ENCODE results near the gene PDE6G.

Gene PDE6G

GRCh38 chr17:81664051-81664470 is 7.7 kb upstream of the PDE6G start:
- DNase-seq (ENCODE audit: low read depth in 1 of 2, low spot score in 1 of 2) = no peak

GRCh38 chr17:81662002-81662401 is 5.7 kb upstream of the PDE6G start:
- DNase-seq (ENCODE audit: low read depth in 1 of 2, low spot score in 1 of 2) = no peak

- DNase-seq (ENCODE audit: low read depth in 1 of 2, low spot score in 1 of 2) = no peak
These were observed 4.1 kb upstream of the PDE6G start for GRCh38 chr17:81660441-81660840.

DNA sequence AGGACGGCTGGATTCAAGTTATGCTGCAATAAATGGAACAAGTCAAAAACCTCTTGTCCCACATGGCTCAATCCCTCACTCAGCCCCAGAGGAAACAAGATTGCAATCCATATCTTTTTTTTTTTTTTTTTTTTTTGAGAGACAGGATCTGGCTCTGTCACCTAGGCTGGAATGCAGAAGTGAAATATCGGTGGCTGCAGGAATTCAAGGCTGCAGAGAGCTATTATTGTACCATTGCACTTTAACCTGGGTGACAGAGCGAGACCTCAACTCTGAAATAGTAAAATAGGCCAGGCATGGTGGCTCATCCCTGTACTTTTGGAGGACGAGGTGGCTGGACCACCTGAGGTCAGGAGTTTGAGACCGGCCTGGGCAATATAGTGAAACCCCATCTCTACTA is 2.7 kb upstream of the PDE6G start:
- no peak for DNase-seq (ENCODE audit: low read depth in 1 of 2, low spot score in 1 of 2)

DNA sequence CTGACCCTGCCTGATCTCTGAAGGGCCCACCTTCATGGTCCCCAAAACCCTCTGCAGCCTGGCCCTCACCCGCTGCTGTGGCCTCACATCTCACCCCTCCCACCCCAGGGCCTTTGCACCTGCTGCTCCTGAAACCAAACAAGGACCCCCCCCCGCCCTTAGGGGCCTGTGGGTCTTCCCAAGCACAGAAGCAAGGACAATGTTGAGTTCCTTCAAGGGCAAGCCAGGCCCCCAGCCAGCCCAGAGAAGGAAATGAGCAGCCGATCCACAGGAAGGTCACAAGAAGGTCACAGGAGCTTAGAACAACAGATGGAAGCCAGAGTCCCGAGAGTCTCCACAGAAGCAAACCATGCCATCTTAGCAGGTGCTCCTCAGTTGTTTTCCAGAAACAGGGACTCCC is 493 bp upstream of the PDE6G start:
- no peak for DNase-seq (ENCODE audit: low read depth in 1 of 2, low spot score in 1 of 2)

DNA sequence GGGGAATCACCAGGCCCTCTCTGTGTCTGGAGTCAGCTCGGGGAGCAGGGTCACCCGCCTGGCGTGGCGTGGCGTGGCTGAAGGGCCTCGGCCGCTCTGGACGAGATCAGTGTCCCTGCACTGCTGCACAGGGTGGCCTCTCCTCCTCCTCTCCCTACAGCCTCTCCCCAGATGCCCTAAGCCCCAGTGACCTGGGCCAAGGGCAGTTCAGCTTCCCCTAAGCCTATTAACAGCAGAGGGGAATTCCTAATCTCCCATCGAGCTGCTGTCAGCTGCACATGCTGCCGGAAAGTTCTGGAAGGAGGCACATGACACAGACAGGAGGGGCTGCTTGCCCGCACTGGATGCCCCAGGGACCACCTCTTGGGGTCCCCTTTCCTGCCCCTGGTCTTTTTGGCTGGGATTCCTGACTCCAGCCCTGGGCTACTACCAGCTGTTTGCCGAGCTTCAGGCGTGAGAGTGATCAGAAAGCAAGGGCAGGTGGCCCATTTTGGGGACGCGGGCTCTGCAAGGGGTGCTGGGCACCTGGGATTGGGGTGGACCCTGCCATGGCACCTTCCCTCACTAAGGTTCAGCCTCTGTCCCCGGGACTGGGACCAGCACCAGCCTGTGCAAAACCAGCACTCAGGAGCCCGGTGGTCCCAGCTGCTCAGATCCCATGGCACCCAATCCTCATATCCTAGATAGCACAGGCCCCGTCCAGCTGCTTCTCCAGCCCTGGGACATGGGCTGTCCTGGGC is 794 bp downstream of the PDE6G start:
- DNase-seq (ENCODE audit: low read depth in 1 of 2, low spot score in 1 of 2) = no peak

DNA sequence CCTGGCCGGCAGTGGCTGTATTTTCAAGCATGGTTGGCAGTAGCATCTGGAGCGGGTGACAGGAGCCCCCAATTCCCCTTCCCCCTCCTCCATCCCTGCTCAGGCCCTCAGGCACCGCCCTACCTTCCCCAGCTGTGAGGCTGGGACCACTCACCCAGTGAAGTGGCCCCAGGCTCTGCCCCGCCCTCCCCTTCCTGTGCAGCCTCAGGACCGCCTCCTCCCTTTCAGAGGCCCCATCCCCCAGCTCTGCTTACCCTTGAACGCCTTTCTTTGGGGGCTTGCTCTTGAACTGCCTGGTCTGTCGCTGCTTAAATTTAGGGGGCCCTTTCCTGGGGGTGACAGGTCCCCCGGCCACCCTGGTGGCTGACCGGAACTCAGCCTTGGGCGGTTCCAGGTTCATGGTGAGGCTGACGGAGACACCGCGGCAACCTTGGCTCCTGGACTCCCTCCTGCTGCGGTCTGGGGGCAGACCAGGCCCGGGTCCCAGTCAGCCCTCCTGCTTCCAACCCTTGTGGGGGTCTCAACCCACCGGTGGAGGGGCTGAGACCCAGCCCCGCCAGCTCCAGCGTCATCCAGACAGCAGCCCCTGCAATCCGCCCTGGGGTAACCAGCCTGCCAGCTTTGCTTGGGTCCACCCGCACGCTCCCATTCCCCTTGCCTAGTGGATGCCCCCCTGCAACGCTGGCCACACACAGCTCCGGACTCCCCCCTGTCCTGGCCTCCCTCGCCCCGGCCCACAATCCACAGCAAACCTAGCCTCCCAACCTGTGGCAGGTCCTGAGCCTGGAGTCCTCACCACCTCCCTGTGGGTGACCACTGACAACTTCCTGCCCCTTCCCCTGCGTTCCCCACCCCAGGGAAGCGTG is 3.2 kb downstream of the PDE6G start:
- no peak for DNase-seq (ENCODE audit: low read depth in 1 of 2, low spot score in 1 of 2)

DNA sequence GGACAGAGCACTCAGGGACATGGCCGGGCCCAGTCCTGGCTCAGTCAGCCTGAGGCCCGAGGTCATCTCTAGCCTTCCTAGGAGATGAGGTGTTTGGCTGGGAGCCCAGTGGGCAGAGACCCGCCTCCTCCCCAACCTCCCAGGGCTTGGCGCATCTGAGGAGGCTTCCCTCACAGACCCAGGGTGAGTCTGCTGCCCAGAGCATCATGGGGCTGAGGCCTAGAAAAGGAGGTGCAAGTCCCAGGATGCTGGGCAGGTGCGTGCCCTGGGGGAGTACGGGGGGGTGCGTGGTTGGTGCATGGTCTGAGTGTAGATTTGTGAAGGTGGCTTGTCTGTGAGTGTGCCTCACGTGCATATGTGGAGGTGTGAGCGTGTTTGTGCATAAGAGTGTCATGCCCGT is 4.7 kb downstream of the PDE6G start:
- DNase-seq (ENCODE audit: low read depth in 1 of 2, low spot score in 1 of 2) = no peak

- no peak for DNase-seq (ENCODE audit: low read depth in 1 of 2, low spot score in 1 of 2)
These were observed 5.4 kb downstream of the PDE6G start for GRCh38 chr17:81650951-81651350.

GRCh38 chr17:81648707-81649085 is 7.6 kb downstream of the PDE6G start:
- no peak for DNase-seq (ENCODE audit: low read depth in 1 of 2, low spot score in 1 of 2)

GRCh38 chr17:81648013-81648706 is 8.2 kb downstream of the PDE6G start:
- no peak for DNase-seq (ENCODE audit: low read depth in 1 of 2, low spot score in 1 of 2)

DNA sequence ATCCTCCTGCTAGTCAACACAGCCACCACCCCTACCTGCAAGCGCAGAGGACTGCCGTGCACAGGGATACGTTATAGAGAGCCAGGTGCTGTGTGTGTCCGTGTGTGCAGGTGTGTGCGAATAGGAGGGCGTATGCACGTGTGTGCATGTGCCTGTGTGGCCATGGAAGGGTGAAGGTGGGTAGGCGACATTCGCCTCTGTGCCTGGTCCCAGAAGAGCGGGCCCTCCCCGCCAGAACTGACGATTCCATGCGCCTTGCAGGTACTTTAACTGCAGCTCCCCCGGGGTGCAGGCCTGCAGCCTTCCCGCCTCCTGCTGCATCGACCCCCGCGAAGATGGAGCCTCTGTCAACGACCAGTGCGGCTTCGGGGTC is 8.7 kb downstream of the PDE6G start:
- DNase-seq (ENCODE audit: low read depth in 1 of 2, low spot score in 1 of 2) = no peak

DNA sequence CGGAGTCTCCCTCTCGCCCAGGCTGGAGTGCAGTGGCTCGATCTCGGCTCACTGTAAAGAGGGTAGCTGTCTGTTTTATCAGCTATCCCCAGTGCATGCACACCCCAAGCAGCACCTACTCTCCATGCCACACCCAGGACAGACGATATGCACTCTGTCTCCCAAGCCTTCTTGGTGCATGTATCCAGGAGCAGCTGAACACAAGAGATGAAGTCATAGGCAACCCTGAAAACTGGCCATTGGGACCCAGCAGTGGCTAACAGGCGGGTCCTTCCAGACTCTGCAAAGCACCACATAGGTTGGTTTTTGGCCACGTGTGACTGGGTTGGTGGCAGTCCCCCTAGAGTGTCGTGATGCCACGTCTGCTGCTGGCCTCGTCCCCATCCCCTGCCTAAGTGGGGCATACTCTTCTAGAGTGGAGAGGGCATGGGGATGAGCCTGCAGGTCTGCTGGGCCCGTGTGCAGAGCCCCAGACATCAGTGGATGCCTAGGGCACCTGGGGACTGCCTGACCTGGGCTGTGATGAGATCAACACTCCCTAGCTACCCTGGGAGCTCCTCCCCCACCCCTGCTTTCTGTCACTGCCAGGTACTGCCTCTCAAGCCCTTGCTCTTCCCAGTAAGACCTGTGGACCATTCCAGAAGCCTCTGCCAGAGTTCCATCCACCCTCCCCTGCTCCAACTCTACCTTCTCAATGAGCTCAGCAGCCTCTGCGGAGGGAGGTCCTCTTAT is 9.3 kb downstream of the PDE6G start:
- DNase-seq (ENCODE audit: low read depth in 1 of 2, low spot score in 1 of 2) = no peak

- no peak for DNase-seq (ENCODE audit: low read depth in 1 of 2, low spot score in 1 of 2)
These were observed 11.1 kb downstream of the PDE6G start for GRCh38 chr17:81644976-81645952.

GRCh38 chr17:81644496-81644895 is 11.8 kb downstream of the PDE6G start:
- DNase-seq (ENCODE audit: low read depth in 1 of 2, low spot score in 1 of 2) = no peak

GRCh38 chr17:81641825-81642489 is 14.4 kb downstream of the PDE6G start:
- no peak for DNase-seq (ENCODE audit: low read depth in 1 of 2, low spot score in 1 of 2)

DNA sequence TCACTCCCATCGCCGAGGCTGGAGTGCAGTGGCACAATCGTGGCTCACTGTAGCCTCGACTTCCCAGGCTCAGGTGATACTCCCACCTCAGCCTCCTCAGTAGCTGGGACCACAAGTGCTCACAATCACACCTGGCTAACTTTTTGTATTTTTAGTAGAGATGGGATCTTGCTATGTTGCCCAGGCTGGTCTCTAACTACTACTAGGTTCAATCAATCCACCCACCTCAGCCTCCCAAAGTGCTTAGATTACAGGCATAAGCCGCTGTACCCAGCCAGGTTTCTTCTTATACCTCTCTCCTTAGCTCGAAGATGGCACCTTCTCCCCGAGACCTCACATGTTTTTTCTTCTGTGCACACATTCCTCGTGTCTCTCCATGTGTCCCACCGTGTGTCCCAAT is 16.3 kb downstream of the PDE6G start:
- no peak for DNase-seq (ENCODE audit: low read depth in 1 of 2, low spot score in 1 of 2)

DNA sequence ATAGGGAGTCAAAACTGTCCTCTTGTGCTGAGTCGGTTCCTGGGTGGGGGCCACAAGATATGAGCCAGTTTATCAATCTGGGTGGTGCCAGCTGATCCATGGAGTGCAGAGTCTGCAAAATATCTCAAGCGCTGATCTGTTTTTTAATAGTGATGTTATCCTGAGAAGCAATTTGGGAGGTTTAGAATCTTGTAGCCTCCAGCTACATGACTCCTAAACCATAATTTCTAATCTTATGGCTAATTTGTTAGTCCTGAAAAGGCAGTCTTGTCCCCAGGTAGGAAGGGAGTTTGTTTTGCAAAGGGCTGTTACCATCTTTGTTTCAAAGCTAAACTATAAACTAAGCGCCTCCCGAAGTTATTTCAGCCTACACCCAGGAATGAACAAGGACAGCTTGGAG is 17.7 kb downstream of the PDE6G start:
- no peak for DNase-seq (ENCODE audit: low read depth in 1 of 2, low spot score in 1 of 2)

GRCh38 chr17:81636505-81637288 is 19.6 kb downstream of the PDE6G start, which contains the start of the genes NPLOC4 and TSPAN10:
Gene NPLOC4 (minus strand): TSS chr17:81637112. CDS start chr17:81636930, 182 bp downstream.
Gene TSPAN10 (plus strand): TSS chr17:81637196. CDS start chr17:81642413, 5,217 bp downstream.
- DNase-seq (ENCODE audit: low read depth in 1 of 2, low spot score in 1 of 2) = peak; percentile 76 to 85
